GM12875 (cell line): ENCODE results near the gene TXNDC8.
"Not testable (repeated sequence)": the region's sequence is repeated elsewhere in the genome, so short reads cannot be mapped to it uniquely, and the experiment has no call there.

ENCODE experiments used
- H3K4me3 ChIP-seq: one replicate; pipeline ENCODE4 v1.5.1; 2011; ENCODE audit warnings: low read depth, low read length, control low read depth
- TF ChIP-seq, protein P1 (sequence below): IDR thresholded peaks from 2 replicates; pipeline ENCODE4 v1.5.1; 2011; ENCODE audit warnings: low read depth, mild to moderate bottlenecking, control low read depth, inconsistent platforms, low read length, moderate library complexity, borderline replicate concordance; ENCODE audit not compliant: insufficient read depth

TXNDC8 gene

DNA sequence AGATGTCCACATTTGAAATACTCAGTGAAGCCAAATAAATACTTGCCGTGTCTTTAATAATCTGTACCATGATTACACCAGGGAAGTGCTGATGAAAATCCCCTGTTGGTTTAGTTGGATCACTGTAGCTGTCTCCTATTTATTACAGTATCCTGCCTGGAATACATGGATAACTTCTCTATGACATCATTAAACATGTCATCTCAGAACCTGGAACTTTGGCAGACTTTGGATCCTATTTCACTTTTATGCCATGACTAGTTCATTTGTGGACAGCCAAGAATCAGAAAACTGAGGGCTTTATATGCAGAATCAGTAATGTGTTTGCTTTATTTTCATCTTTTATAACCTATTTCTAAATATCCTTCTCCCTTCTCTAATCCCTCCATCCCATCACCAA, at the start of gene TXNDC8:
TSS of gene TXNDC8 (minus strand) at position 137 of the 400 bp plus-strand sequence.
- H3K4me3 ChIP-seq = no peak within 1 kb of the TSS
- TF ChIP-seq, protein P1, sequence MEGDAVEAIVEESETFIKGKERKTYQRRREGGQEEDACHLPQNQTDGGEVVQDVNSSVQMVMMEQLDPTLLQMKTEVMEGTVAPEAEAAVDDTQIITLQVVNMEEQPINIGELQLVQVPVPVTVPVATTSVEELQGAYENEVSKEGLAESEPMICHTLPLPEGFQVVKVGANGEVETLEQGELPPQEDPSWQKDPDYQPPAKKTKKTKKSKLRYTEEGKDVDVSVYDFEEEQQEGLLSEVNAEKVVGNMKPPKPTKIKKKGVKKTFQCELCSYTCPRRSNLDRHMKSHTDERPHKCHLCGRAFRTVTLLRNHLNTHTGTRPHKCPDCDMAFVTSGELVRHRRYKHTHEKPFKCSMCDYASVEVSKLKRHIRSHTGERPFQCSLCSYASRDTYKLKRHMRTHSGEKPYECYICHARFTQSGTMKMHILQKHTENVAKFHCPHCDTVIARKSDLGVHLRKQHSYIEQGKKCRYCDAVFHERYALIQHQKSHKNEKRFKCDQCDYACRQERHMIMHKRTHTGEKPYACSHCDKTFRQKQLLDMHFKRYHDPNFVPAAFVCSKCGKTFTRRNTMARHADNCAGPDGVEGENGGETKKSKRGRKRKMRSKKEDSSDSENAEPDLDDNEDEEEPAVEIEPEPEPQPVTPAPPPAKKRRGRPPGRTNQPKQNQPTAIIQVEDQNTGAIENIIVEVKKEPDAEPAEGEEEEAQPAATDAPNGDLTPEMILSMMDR = no peak

DNA sequence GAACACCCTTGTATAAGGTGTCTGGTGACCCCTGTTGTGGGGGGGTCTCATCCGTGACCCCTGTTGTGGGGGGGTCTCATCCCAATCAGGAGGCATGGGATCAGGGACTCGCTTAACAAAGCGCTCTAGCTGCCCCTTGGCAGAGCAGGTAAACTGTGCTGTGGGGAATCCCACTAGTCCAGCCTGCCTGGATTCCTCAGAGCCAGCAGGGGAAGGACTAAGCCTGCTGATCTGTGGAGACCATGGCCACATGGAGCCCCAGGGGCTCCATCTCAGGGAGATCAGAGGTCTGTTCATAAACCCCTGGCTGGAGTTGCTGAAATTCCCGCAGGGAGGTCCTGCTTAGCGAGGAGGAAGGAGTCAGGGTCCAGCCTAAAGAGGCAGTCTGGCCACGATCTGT, 45.8 kb upstream of the TXNDC8 start:
- no peak overlapping the region for H3K4me3 ChIP-seq
- TF ChIP-seq, protein P1 = no peak

DNA sequence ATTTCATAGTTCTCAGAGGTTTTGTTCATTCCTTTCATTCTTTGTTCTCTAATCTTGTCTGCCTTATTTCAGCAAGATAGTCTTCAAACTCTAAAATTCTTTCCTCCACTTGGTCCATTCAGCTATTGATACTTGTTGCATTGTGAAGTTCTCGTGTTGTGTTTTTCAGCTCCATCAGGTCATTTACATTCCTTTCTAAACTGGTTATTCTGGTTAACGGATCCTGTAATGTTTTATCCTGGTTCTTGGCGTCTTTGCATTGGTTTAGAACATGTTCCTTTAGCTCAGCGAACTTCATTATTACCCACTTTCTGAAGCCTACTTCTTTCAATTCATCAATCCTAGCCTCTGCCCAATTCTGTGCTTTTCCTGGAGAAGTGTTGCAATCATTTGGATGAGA, 45.1 kb upstream of the TXNDC8 start:
- TF ChIP-seq, protein P1 = no peak
- H3K4me3 ChIP-seq = no peak overlapping the region

DNA sequence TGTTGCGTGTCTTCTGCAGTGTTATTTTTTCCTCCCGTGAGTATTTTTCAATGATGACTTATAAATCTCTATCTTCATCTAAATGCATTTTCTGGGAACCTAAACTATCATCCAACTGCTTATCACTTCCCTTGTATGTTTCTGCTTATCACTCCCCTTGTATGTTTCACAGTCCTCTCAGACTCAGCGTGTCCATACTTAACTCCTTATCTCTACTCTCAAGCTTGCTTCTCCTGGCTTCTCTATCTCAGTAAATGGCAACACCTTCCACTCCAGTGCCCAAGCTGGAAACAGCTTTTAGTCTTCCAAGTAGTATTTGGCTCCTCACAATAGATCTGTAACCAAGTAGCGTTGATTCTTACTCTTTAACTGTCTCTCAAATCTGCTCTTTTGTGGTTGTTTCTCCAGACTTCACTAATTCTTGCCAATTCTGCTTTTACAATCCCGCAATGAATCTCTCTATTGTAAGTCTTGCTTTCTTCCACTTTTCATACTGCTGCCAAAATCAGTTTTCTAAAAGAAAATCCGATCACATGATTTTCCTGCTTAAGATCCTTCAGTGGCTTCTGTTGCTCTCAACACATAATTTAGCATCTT, 33.8 kb upstream of the TXNDC8 start:
- TF ChIP-seq, protein P1 = no peak

DNA sequence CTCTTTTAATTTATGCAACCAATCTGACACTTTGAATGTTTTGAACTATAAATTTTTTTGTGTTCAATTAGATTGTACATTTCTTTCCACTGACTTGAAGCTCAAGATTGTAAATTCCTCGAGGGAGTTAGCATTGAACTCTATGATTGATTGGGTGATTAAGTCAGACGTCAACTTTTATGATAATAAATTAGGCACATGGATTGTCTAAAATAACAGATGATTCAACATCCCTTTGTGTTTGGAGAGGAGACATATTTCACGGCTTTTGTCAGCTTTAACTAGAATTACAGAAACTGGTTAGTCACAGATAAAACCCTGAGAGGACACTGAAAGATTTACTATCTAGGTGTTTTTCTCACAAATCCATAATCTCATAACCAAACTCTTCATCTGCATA, 32.7 kb upstream of the TXNDC8 start:
- no peak overlapping the region for H3K4me3 ChIP-seq
- TF ChIP-seq, protein P1 = no peak

More for the DNA sequence above, 33.8 kb upstream of the TXNDC8 start:
- H3K4me3 ChIP-seq = no peak overlapping the region

DNA sequence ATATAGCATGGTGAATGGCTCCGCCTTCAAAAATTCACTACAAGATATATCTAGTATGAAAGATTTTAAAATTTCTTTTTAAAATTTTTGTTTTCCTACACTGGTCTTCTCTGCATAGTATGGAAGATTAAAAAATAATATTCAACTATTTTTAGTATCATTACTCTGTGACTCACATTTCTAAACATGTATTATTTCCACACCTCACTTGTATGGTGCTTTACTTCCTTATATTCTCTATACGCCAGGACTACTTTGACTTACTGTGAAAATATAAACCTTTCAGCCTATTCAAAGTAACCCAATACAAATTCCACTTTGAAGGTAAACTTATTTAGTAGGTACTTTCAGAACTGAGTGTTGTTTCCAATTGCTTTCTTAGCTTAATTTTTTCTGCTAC, 26.8 kb upstream of the TXNDC8 start:
- H3K4me3 ChIP-seq = no peak overlapping the region
- TF ChIP-seq, protein P1 = no peak

DNA sequence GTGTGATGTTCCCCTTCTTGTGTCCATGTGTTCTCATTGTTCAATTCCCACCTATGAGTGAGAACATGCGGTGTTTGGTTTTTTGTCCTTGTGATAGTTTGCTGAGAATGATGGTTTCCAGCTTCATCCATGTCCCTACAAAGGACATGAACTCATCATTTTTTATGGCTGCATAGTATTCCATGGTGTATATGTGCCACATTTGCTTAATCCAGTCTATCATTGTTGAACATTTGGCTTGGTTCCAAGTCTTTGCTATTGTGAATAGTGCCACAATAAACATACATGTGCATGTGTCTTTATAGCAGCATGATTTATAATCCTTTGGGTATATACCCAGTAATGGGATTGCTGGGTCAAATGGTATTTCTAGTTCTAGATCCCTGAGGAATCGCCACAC, 21.3 kb upstream of the TXNDC8 start:
- H3K4me3 ChIP-seq = not testable (repeated sequence)

DNA sequence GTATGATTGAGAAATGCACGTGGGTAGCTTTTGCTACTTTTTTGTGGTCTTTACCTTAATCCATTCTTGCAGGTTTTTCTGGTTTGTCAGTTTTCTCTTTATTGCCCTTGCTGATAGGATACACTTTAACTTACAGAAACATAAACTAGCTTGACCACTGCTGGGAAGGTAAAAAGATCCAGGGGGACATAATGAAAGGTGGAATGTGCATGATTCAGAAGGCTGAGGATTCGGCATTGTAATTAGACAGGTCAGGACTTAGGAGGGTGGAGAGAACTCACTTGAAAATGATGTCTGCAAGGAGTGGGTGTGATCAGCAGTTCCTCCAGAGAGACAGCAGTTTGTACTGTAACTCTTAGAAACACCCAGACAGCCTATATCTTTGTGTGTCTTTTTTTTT, 19.8 kb upstream of the TXNDC8 start:
- no peak overlapping the region for H3K4me3 ChIP-seq
- TF ChIP-seq, protein P1 = no peak
